NCI-H1092 (cell line): ENCODE results near the gene EHBP1L1.

Experiments used
- DNase-seq: peaks from one replicate; lab custom pipeline; 2025; lab: John Stamatoyannopoulos, UW

Gene EHBP1L1

GRCh38 chr11:65595131-65595530, 19.3 kb downstream of the EHBP1L1 start:
- no peak for DNase-seq

- no peak for DNase-seq
These were observed 19.9 kb downstream of the EHBP1L1 start, which contains the start of gene KCNK7 for GRCh38 chr11:65595543-65596281. Gene KCNK7 (minus strand): TSS chr11:65595800. CDS start chr11:65595772, 28 bp downstream.

GRCh38 chr11:65596520-65596919, 20.7 kb downstream of the EHBP1L1 start:
- no peak for DNase-seq

GRCh38 chr11:65598258-65598699, 22.4 kb downstream of the EHBP1L1 start:
- DNase-seq = no peak

- no peak for DNase-seq
These were observed 23.5 kb downstream of the EHBP1L1 start for GRCh38 chr11:65599216-65599954.

GRCh38 chr11:65599955-65600246, 24.0 kb downstream of the EHBP1L1 start:
- DNase-seq = no peak

GRCh38 chr11:65604258-65604657, 28.4 kb downstream of the EHBP1L1 start:
- DNase-seq = no peak

- DNase-seq = peak; percentile 83
These were observed 31.2 kb downstream of the EHBP1L1 start for GRCh38 chr11:65606876-65607613.

GRCh38 chr11:65607614-65608426, 32.0 kb downstream of the EHBP1L1 start:
- no peak for DNase-seq

GRCh38 chr11:65609229-65609628, 33.4 kb downstream of the EHBP1L1 start:
- no peak for DNase-seq

- no peak for DNase-seq
These were observed 33.8 kb downstream of the EHBP1L1 start for GRCh38 chr11:65609665-65610064.

GRCh38 chr11:65610404-65610803, 34.6 kb downstream of the EHBP1L1 start:
- no peak for DNase-seq

- DNase-seq = no peak
These were observed 35.3 kb downstream of the EHBP1L1 start for GRCh38 chr11:65611028-65611757.

- DNase-seq = no peak
These were observed 36.1 kb downstream of the EHBP1L1 start for GRCh38 chr11:65611758-65612603.

- no peak for DNase-seq
These were observed 36.8 kb downstream of the EHBP1L1 start for GRCh38 chr11:65612691-65613090.

- DNase-seq = no peak
These were observed 37.5 kb downstream of the EHBP1L1 start for GRCh38 chr11:65613091-65613928.

- DNase-seq = peak; percentile 100
These were observed 39.5 kb downstream of the EHBP1L1 start, which contains the start of gene PCNX3 for GRCh38 chr11:65615229-65615949. Gene PCNX3 (plus strand): TSS chr11:65615776. CDS start chr11:65616312, 536 bp downstream.

GRCh38 chr11:65615950-65616574, 40.2 kb downstream of the EHBP1L1 start:
- DNase-seq = no peak
